ENCODE measurements around the gene STYXL2. TPM values are rescaled to one million over a fixed set of nuclear protein-coding genes. Genes with fewer than 3 reads are reported as not detected.

Gene STYXL2
- total and polyA plus RNA-seq, 2 of the 8 experiments (the other 6 are each of a cell fraction or from before 2014, with no cell fraction given): 0.09 to 0.22 TPM

DNA sequence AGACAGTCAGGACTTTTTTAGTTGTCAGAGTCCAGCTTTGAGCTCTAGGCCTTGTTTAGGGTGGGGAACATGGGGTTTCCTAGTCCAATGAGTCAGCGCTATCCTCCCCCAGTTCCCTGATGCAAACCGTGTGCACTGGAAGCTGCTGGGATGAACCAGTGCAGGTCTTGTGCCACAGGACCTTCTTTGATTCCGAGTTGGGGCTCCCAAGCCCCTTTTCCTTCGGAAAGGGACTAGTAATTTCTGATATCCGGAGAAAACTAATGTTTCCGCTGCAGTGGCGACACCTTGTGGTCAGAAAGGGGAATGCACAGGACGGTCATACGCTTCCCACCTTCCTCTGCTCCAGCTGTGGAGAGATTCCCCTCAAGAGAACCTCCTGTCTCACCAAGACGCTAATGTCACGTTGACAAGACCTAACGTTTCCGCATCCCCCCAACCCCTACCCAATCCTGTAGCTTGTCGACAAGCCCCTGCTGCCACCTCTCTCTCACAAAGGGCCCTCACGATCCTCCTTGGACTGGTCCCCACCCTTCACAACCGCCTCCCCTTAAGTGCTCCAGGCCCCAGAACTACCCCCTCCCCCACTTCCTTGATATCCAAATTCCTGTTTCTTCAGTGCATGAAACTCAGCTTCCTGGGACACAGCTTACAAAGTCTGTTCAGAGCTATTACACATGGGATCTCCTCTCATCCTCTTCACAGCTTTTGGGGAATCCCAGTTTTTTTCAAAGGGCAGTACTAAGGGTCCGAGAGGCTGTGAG is 34.6 kb upstream of the STYXL2 start (continued):
- TF ChIP-seq, protein P1, sequence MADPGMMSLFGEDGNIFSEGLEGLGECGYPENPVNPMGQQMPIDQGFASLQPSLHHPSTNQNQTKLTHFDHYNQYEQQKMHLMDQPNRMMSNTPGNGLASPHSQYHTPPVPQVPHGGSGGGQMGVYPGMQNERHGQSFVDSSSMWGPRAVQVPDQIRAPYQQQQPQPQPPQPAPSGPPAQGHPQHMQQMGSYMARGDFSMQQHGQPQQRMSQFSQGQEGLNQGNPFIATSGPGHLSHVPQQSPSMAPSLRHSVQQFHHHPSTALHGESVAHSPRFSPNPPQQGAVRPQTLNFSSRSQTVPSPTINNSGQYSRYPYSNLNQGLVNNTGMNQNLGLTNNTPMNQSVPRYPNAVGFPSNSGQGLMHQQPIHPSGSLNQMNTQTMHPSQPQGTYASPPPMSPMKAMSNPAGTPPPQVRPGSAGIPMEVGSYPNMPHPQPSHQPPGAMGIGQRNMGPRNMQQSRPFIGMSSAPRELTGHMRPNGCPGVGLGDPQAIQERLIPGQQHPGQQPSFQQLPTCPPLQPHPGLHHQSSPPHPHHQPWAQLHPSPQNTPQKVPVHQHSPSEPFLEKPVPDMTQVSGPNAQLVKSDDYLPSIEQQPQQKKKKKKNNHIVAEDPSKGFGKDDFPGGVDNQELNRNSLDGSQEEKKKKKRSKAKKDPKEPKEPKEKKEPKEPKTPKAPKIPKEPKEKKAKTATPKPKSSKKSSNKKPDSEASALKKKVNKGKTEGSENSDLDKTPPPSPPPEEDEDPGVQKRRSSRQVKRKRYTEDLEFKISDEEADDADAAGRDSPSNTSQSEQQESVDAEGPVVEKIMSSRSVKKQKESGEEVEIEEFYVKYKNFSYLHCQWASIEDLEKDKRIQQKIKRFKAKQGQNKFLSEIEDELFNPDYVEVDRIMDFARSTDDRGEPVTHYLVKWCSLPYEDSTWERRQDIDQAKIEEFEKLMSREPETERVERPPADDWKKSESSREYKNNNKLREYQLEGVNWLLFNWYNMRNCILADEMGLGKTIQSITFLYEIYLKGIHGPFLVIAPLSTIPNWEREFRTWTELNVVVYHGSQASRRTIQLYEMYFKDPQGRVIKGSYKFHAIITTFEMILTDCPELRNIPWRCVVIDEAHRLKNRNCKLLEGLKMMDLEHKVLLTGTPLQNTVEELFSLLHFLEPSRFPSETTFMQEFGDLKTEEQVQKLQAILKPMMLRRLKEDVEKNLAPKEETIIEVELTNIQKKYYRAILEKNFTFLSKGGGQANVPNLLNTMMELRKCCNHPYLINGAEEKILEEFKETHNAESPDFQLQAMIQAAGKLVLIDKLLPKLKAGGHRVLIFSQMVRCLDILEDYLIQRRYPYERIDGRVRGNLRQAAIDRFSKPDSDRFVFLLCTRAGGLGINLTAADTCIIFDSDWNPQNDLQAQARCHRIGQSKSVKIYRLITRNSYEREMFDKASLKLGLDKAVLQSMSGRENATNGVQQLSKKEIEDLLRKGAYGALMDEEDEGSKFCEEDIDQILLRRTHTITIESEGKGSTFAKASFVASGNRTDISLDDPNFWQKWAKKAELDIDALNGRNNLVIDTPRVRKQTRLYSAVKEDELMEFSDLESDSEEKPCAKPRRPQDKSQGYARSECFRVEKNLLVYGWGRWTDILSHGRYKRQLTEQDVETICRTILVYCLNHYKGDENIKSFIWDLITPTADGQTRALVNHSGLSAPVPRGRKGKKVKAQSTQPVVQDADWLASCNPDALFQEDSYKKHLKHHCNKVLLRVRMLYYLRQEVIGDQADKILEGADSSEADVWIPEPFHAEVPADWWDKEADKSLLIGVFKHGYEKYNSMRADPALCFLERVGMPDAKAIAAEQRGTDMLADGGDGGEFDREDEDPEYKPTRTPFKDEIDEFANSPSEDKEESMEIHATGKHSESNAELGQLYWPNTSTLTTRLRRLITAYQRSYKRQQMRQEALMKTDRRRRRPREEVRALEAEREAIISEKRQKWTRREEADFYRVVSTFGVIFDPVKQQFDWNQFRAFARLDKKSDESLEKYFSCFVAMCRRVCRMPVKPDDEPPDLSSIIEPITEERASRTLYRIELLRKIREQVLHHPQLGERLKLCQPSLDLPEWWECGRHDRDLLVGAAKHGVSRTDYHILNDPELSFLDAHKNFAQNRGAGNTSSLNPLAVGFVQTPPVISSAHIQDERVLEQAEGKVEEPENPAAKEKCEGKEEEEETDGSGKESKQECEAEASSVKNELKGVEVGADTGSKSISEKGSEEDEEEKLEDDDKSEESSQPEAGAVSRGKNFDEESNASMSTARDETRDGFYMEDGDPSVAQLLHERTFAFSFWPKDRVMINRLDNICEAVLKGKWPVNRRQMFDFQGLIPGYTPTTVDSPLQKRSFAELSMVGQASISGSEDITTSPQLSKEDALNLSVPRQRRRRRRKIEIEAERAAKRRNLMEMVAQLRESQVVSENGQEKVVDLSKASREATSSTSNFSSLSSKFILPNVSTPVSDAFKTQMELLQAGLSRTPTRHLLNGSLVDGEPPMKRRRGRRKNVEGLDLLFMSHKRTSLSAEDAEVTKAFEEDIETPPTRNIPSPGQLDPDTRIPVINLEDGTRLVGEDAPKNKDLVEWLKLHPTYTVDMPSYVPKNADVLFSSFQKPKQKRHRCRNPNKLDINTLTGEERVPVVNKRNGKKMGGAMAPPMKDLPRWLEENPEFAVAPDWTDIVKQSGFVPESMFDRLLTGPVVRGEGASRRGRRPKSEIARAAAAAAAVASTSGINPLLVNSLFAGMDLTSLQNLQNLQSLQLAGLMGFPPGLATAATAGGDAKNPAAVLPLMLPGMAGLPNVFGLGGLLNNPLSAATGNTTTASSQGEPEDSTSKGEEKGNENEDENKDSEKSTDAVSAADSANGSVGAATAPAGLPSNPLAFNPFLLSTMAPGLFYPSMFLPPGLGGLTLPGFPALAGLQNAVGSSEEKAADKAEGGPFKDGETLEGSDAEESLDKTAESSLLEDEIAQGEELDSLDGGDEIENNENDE (IDR thresholded peaks at IDR 0.05; ENCODE audit: insufficient replicate concordance, low read length): no peak
- TF ChIP-seq SIRT6 (IDR thresholded peaks at IDR 0.05; ENCODE audit: low read length) (no peak), RBBP5 (IDR thresholded peaks at IDR 0.05; ENCODE audit: borderline replicate concordance, low read depth, low read length) (no peak), RAD21 (IDR thresholded peaks at IDR 0.05 in 1 of 2, conservative IDR thresholded peaks at IDR 0.05 in 1 of 2; ENCODE audit: low read depth in 2 of 2, low read length in 2 of 2) (peak; percentile 90 to 94), POLR2AphosphoS5 (IDR thresholded peaks at IDR 0.05; ENCODE audit: low read depth, low read length) (no peak), HDAC6 (IDR thresholded peaks at IDR 0.05; ENCODE audit: low read depth, low read length) (no peak), EP300 (IDR thresholded peaks at IDR 0.05; ENCODE audit: borderline replicate concordance in 1 of 2, low read depth in 2 of 2, low read length in 2 of 2) (no peak), SIN3A (conservative IDR thresholded peaks at IDR 0.05 in 1 of 2, IDR thresholded peaks at IDR 0.05 in 1 of 2; ENCODE audit: low read depth in 1 of 2, low read length in 2 of 2) (peak in 1 of 2 experiments; percentile 72; a peak in 1 of 4 replicates), EGR1 (IDR thresholded peaks at IDR 0.05; ENCODE audit: borderline replicate concordance, low read depth, low read length) (no peak), CREB1 (IDR thresholded peaks at IDR 0.05) (no peak)
